Fibroblast of lung (primary cell): ENCODE measurements around the gene IL18R1. TPM values are rescaled to one million over a fixed set of nuclear protein-coding genes. Genes with fewer than 3 reads are reported as not detected.
A peak's percentile ranks its signal among the peaks of the same experiment; 100 is the strongest.

ENCODE experiments used
- DNase-seq, 2 donors: peaks; one replicate each; pipeline versions ENCODE4 v3.0.0 to v3.0.0-alpha.2; 2010; ENCODE audit warnings: low read depth in 2 of 2
- H2AFZ ChIP-seq: 2 replicates; pipeline ENCODE4 v1.5.1; 2012; ENCODE audit warnings: low read length, control low read depth, inconsistent platforms
- H3K27ac ChIP-seq: 2 replicates; pipeline ENCODE4 v1.5.1; 2011; ENCODE audit warnings: low read length, control low read depth; ENCODE audit not compliant: insufficient read depth
- H3K27me3 ChIP-seq: 2 replicates; pipeline ENCODE4 v1.5.1; 2011; ENCODE audit warnings: mild to moderate bottlenecking, low read length; ENCODE audit not compliant: control insufficient read depth, insufficient read depth
- H3K36me3 ChIP-seq: 2 replicates; pipeline ENCODE4 v1.5.1; 2011; ENCODE audit warnings: low read length; ENCODE audit not compliant: control insufficient read depth, insufficient read depth
- H3K4me1 ChIP-seq: 2 replicates; pipeline ENCODE4 v1.5.1; 2011; ENCODE audit warnings: low read length; ENCODE audit not compliant: control insufficient read depth, insufficient read depth; ENCODE audit errors: extremely low read depth
- H3K4me2 ChIP-seq: 2 replicates; pipeline ENCODE4 v1.5.1; 2011; ENCODE audit warnings: low read length, control low read depth; ENCODE audit not compliant: insufficient read depth; ENCODE audit errors: extremely low read depth
- H3K4me3 ChIP-seq, 4 experiments: fragments of 200-600 bp in 1 of 4; sonication (generic) in 1 of 4; replicated peaks in 1 of 4; 2 replicates each; pipeline ENCODE4 v1.5.1; 2011 to 2016; ENCODE audit warnings: low read length in 4 of 4, low read depth in 3 of 4, mild to moderate bottlenecking in 3 of 4, control low read depth in 2 of 4, inconsistent platforms in 1 of 4, mixed read lengths in 1 of 4; ENCODE audit not compliant: insufficient read depth in 1 of 4; ENCODE audit errors: control extremely low read depth in 1 of 4
- H3K79me2 ChIP-seq: 2 replicates; pipeline ENCODE4 v1.5.1; 2012; ENCODE audit warnings: mild to moderate bottlenecking, low read length, inconsistent platforms; ENCODE audit not compliant: control insufficient read depth, insufficient read depth
- H3K9ac ChIP-seq: 2 replicates; pipeline ENCODE4 v1.5.1; 2011; ENCODE audit warnings: mild to moderate bottlenecking, low read length, control low read depth; ENCODE audit not compliant: insufficient read depth
- H3K9me3 ChIP-seq: 2 replicates; pipeline ENCODE4 v1.5.1; 2012; ENCODE audit warnings: low read depth, low read length; ENCODE audit not compliant: control insufficient read depth, insufficient read depth
- H4K20me1 ChIP-seq: 2 replicates; pipeline ENCODE4 v1.5.1; 2011; ENCODE audit warnings: low read length; ENCODE audit not compliant: control insufficient read depth, insufficient read depth; ENCODE audit errors: extremely low read depth
- CTCF ChIP-seq, 2 donors: IDR thresholded peaks in 1 of 2; conservative IDR thresholded peaks in 1 of 2; 1 replicate in 1 of 2; 2 replicates in 1 of 2; pipeline ENCODE4 v1.5.1; 2011 to 2012; ENCODE audit warnings: low read length in 2 of 2, control low read depth in 1 of 2, inconsistent platforms in 1 of 2, low read depth in 1 of 2, mild to moderate bottlenecking in 1 of 2
- EZH2 ChIP-seq: IDR thresholded peaks from 2 replicates; pipeline ENCODE4 v1.5.1; 2012; ENCODE audit warnings: low read length, control low read depth, mild to moderate bottlenecking; ENCODE audit errors: missing control alignments
- polyA plus RNA-seq, 2 donors: library from polyadenylated mRNA; depleted of rRNA in 1 of 2; stranded (reverse) in 1 of 2; unstranded in 1 of 2; fragments of >200 nt; gene quantifications; 2 replicates each; pipeline ENCODE4 v1.2.1, GENCODE V29; 2011 to 2012; ENCODE audit warnings: missing spikeins in 1 of 2
- total RNA-seq: library from RNA; depleted of rRNA; stranded (reverse); fragments of >200 nt; gene quantifications from 2 replicates; pipeline ENCODE4 v1.2.1, GENCODE V29; 2014

Gene IL18R1
- total and polyA plus RNA-seq, 2 donors (not counting 1 experiment from before 2014, with no cell fraction given): 0.10 to 0.50 TPM

- Histone ChIP-seq H3K27me3 (no peaks in the 10 kb centered on the region), H3K4me1 (no peaks in the 10 kb centered on the region), H3K4me2 (no peak overlapping the region), H3K79me2 (no peaks in the 10 kb centered on the region), H3K36me3 (no peaks in the 10 kb centered on the region), H2AFZ (no peak overlapping the region), H3K27ac (no peak overlapping the region), H3K4me3 (no peak overlapping the region), H4K20me1 (no peaks in the 10 kb centered on the region), H3K9ac (no peak overlapping the region), H3K9me3 (no peaks in the 10 kb centered on the region)
- TF ChIP-seq CTCF (conservative IDR thresholded peaks at IDR 0.05 in 1 of 2, IDR thresholded peaks at IDR 0.05 in 1 of 2; ENCODE audit: low read depth in 1 of 2, low read length in 2 of 2): no peak
- no peak for TF ChIP-seq EZH2
- peak; percentile 71 to 82 for DNase-seq
These were observed 83.6 kb downstream of the IL18R1 start for GRCh38 chr2:102439065-102439695.

- TF ChIP-seq EZH2: no peak
- peak; percentile 75 to 76 for TF ChIP-seq CTCF (conservative IDR thresholded peaks at IDR 0.05 in 1 of 2, IDR thresholded peaks at IDR 0.05 in 1 of 2; ENCODE audit: low read depth in 1 of 2, low read length in 2 of 2)
- Histone ChIP-seq H4K20me1 (no peaks in the 10 kb centered on the region), H3K27me3 (no peaks in the 10 kb centered on the region), H3K9me3 (no peaks in the 10 kb centered on the region), H3K27ac (no peak overlapping the region), H3K4me2 (no peak overlapping the region), H3K9ac (no peak overlapping the region), H3K4me1 (no peaks in the 10 kb centered on the region), H3K36me3 (no peaks in the 10 kb centered on the region), H2AFZ (no peak overlapping the region), H3K79me2 (no peaks in the 10 kb centered on the region), H3K4me3 (no peak overlapping the region)
- peak; percentile 12 to 58 for DNase-seq
These were observed 87.6 kb downstream of the IL18R1 start for GRCh38 chr2:102442967-102443828.

- no peak overlapping the region for H3K4me3 ChIP-seq
- no peaks in the 10 kb centered on the region for H3K27me3 ChIP-seq
- TF ChIP-seq EZH2: no peak
- TF ChIP-seq CTCF (conservative IDR thresholded peaks at IDR 0.05 in 1 of 2, IDR thresholded peaks at IDR 0.05 in 1 of 2; ENCODE audit: low read depth in 1 of 2, low read length in 2 of 2): no peak
- H3K36me3 ChIP-seq: no peaks in the 10 kb centered on the region
- no peaks in the 10 kb centered on the region for H4K20me1 ChIP-seq
- no peak for DNase-seq
- H3K9ac ChIP-seq: no peak overlapping the region
- H2AFZ ChIP-seq: no peak overlapping the region
- no peaks in the 10 kb centered on the region for H3K4me1 ChIP-seq
- H3K9me3 ChIP-seq: no peaks in the 10 kb centered on the region
- no peaks in the 10 kb centered on the region for H3K79me2 ChIP-seq
- no peak overlapping the region for H3K27ac ChIP-seq
- no peak overlapping the region for H3K4me2 ChIP-seq
These were observed 88.6 kb downstream of the IL18R1 start for GRCh38 chr2:102444233-102444632.
